ENCODE data around the gene APEH.

The APEH gene

DNA sequence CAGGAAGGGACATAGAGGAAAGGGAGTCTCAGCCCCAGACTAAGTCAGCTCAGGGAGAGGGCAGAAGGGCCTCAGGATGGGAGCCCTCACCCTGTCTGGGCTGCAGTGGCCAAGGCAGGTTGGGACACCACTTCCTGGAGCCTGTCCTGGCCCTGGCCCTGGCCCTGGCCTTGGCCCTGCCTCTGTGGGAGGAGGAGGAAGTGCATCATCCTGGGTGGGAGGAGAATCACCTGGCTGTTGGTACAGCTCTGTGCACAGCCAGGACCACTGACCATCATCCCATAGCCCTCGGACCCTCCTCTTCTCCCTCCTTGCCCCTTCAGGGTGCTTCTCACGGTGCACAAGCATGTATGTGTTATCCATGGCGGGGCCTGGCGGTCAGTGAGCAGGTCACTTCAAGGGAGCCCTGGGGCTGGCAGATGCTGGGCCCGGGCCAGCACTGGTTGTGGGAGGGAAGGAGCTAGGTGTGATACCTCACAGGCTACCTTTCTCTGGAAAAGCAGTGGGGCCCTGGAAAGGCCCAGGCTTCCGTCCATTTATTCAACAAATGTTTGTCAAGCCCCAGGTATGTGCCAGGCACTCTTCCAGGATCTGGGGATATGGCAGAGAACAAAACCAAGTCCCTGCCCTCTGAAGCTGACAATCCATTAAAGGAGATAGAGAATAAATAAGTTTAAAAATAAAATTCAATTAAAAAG lies 8.2 kb upstream of the APEH start:
- no peak overlapping the region for H3K4me3 ChIP-seq (ENCODE audit: low read depth, low read length)
- DNase-seq (ENCODE audit: low read depth) = no peak
- no peak for TF ChIP-seq CTCF (IDR thresholded peaks at IDR 0.05; ENCODE audit: control insufficient read depth, extremely low read depth, insufficient read depth)

DNA sequence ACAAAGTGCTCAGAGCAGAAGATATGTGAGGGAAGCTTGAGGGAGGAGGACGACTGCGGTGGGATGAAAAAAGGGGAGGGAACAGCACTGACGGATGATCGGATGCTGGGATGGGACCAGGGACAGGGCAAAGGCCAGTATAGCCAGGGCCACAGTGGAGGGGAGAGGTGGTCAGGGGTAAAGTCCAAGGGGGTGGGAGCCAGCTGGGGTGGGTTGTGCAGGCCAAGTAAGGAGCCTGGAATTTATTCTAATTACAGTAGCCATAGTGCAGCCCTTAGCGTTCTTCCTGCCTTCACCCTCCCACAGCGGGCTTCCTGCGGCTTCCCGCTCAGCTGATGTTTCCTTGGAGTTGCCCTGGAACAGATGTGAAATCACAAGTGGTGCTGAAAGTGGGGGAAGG lies 7.6 kb upstream of the APEH start:
- no peak for TF ChIP-seq CTCF (IDR thresholded peaks at IDR 0.05; ENCODE audit: control insufficient read depth, extremely low read depth, insufficient read depth)
- DNase-seq (ENCODE audit: low read depth) = no peak
- no peak overlapping the region for H3K4me3 ChIP-seq (ENCODE audit: low read depth, low read length)

- TF ChIP-seq CTCF (IDR thresholded peaks at IDR 0.05; ENCODE audit: control insufficient read depth, extremely low read depth, insufficient read depth) = no peak
- no peak overlapping the region for H3K4me3 ChIP-seq (ENCODE audit: low read depth, low read length)
- no peak for DNase-seq (ENCODE audit: low read depth)
These were observed 6.3 kb upstream of the APEH start for GRCh38 chr3:49667701-49668413.

GRCh38 chr3:49668414-49668797 lies 5.7 kb upstream of the APEH start:
- DNase-seq (ENCODE audit: low read depth) = no peak
- TF ChIP-seq CTCF (IDR thresholded peaks at IDR 0.05; ENCODE audit: control insufficient read depth, extremely low read depth, insufficient read depth) = no peak

DNA sequence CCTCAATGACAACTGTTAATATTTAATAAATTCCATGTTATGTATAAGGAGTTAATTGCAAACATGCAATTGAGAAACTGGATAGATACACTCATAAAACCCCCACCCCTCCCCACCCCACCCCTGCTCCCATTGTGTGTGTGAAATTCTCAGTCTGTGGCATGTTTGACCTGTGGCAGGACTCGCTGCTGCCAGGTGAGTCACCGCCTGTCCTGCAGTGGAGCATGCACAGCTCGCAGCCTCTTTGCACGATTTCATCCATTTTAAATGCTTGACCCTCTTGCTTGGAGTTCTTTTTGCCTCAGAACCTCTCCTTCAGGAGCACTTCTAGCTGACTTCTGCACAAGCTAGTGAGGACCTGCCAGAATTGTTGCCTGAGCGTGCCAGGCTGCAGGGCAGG lies 5.3 kb upstream of the APEH start:
- no peak overlapping the region for H3K4me3 ChIP-seq (ENCODE audit: low read depth, low read length)
- no peak for DNase-seq (ENCODE audit: low read depth)
- no peak for TF ChIP-seq CTCF (IDR thresholded peaks at IDR 0.05; ENCODE audit: control insufficient read depth, extremely low read depth, insufficient read depth)

More at GRCh38 chr3:49668414-49668797, 5.7 kb upstream of the APEH start:
- H3K4me3 ChIP-seq (ENCODE audit: low read depth, low read length) = no peak overlapping the region

GRCh38 chr3:49669352-49669751 lies 4.8 kb upstream of the APEH start:
- no peak for DNase-seq (ENCODE audit: low read depth)
- TF ChIP-seq CTCF (IDR thresholded peaks at IDR 0.05; ENCODE audit: control insufficient read depth, extremely low read depth, insufficient read depth) = no peak
- H3K4me3 ChIP-seq (ENCODE audit: low read depth, low read length) = no peak overlapping the region

DNA sequence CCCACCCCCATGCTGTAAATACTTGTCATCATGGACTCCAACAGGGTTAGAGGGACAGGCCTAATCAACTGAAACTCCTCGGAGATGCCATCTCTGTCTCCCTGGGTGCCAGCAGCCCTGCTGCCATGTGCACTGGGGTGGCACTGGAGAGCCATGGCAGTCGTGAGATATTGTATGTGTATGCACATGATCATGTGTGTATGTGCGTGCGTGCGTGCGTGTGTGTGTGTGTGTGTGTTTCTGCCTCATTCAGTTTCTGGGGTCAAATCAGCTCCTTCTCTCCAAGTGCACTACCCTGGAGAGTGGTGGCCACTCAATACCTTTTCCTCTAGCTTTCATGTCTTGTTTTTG lies 3.2 kb upstream of the APEH start:
- TF ChIP-seq CTCF (IDR thresholded peaks at IDR 0.05; ENCODE audit: control insufficient read depth, extremely low read depth, insufficient read depth) = no peak
- no peak for DNase-seq (ENCODE audit: low read depth)
- no peak overlapping the region for H3K4me3 ChIP-seq (ENCODE audit: low read depth, low read length)

Measured in LNCaP clone FGC (cell line).